Measurements from ENCODE around the gene C13orf42. TPM values are rescaled to one million over a fixed set of nuclear protein-coding genes. Genes with fewer than 3 reads are reported as not detected.
"Not testable (repeated sequence)": the region's sequence is repeated elsewhere in the genome, so short reads cannot be mapped to it uniquely, and the experiment has no call there.

C13orf42 gene
- total RNA-seq, 1 donor, result not detected

- TF ChIP-seq CTCF (IDR thresholded peaks at IDR 0.05; ENCODE audit: insufficient read depth, low read depth, low read length), result no peak
- no peak overlapping the region for H3K4me3 ChIP-seq (ENCODE audit: low read depth, low read length)
- DNase-seq (ENCODE audit: low read depth), result no peak
Measured at GRCh38 chr13:51096131-51096530, 14.9 kb downstream of the C13orf42 start.

- TF ChIP-seq CTCF (IDR thresholded peaks at IDR 0.05; ENCODE audit: insufficient read depth, low read depth, low read length), result no peak
- H3K4me3 ChIP-seq (ENCODE audit: low read depth, low read length), result no peak overlapping the region
- DNase-seq (ENCODE audit: low read depth), result no peak
Measured at GRCh38 chr13:51093574-51093973, 17.5 kb downstream of the C13orf42 start.

DNA sequence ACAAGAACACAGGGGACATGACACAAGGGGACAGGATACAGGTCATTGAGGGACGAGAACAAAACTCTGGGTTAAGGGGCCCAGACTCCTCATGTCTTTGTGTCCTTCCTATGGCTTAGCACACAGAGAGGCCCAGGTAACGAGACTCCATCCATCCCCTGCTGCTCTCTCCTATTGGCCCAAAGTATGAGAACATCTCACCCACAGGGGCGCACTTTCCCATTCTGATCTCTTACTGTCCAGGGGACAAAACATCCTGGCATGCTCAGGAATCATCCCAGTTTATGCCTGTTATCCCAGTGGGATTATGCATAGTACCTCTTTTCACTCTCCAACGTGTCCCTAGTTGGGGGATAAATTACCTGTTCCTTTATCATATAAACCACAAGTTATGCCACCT lies 19.2 kb downstream of the C13orf42 start:
- TF ChIP-seq CTCF (IDR thresholded peaks at IDR 0.05; ENCODE audit: insufficient read depth, low read depth, low read length), result no peak
- H3K4me3 ChIP-seq (ENCODE audit: low read depth, low read length), result no peak overlapping the region
- no peak for DNase-seq (ENCODE audit: low read depth)

DNA sequence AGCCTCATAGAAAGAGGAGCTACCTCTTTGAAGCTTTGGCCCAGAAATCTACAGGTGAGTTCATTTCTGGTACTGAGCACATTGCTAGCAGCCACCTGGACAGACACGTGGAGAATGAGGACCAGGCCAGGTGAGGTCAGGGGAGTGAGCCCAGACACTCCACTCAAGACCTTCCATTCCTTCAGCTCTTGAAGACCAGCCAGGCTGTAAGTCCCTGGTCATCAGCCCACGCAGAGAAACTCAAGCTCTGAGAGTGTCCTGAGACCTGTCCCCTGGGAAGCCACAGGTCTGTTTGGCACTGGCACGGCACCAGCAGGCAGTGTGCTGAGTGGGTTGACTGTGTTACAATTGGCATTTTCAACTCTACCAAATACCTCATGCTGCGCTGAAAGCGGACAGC lies 27.4 kb downstream of the C13orf42 start:
- TF ChIP-seq CTCF (IDR thresholded peaks at IDR 0.05; ENCODE audit: insufficient read depth, low read depth, low read length), result no peak
- DNase-seq (ENCODE audit: low read depth), result no peak
- H3K4me3 ChIP-seq (ENCODE audit: low read depth, low read length), result no peak overlapping the region

GRCh38 chr13:51080478-51081065 lies 30.5 kb downstream of the C13orf42 start:
- not testable (repeated sequence) for DNase-seq (ENCODE audit: low read depth); H3K4me3 ChIP-seq (ENCODE audit: low read depth, low read length)

GRCh38 chr13:51071493-51071892 lies 39.6 kb downstream of the C13orf42 start:
- no peak overlapping the region for H3K4me3 ChIP-seq (ENCODE audit: low read depth, low read length)
- DNase-seq (ENCODE audit: low read depth), result no peak
- no peak for TF ChIP-seq CTCF (IDR thresholded peaks at IDR 0.05; ENCODE audit: insufficient read depth, low read depth, low read length)

- TF ChIP-seq CTCF (IDR thresholded peaks at IDR 0.05; ENCODE audit: insufficient read depth, low read depth, low read length), result peak; percentile 92
- DNase-seq (ENCODE audit: low read depth), result peak; percentile 79
- no peak overlapping the region for H3K4me3 ChIP-seq (ENCODE audit: low read depth, low read length)
Measured at GRCh38 chr13:51070005-51070649, 40.9 kb downstream of the C13orf42 start.

Measured in fibroblast of villous mesenchyme (primary cell).